ENCODE measurements around the gene NCOA1.

DNA sequence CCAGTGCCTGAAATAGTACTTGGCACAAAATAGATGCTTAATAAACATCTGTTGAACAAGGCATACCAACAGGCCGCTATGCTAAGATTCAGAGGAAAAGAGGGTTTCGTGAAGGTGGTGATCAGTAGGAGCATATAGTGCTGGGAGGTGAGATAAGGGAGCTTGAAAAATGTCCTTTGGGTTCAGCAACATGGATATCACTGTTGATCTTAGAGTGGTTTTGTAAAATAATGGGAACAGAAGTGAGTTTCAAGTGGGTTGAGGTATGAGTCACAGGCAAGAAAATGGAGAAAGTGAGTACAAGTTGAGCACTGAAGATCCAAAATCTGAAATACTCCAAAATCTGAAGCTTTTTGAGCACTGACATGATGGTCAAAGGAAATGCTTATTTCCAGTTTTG, 306.6 kb downstream of the NCOA1 start:
- TF ChIP-seq, protein P1, sequence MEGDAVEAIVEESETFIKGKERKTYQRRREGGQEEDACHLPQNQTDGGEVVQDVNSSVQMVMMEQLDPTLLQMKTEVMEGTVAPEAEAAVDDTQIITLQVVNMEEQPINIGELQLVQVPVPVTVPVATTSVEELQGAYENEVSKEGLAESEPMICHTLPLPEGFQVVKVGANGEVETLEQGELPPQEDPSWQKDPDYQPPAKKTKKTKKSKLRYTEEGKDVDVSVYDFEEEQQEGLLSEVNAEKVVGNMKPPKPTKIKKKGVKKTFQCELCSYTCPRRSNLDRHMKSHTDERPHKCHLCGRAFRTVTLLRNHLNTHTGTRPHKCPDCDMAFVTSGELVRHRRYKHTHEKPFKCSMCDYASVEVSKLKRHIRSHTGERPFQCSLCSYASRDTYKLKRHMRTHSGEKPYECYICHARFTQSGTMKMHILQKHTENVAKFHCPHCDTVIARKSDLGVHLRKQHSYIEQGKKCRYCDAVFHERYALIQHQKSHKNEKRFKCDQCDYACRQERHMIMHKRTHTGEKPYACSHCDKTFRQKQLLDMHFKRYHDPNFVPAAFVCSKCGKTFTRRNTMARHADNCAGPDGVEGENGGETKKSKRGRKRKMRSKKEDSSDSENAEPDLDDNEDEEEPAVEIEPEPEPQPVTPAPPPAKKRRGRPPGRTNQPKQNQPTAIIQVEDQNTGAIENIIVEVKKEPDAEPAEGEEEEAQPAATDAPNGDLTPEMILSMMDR (IDR thresholded peaks at IDR 0.05; ENCODE audit: poor library complexity, severe bottlenecking): no peak
- TF ChIP-seq EZH2 (IDR thresholded peaks at IDR 0.05; ENCODE audit: borderline replicate concordance, insufficient read depth, low read length, poor library complexity, severe bottlenecking) (no peak), MXI1 (conservative IDR thresholded peaks at IDR 0.05; ENCODE audit: poor library complexity, severe bottlenecking) (no peak), POLR2AphosphoS5 (IDR thresholded peaks at IDR 0.05) (no peak), TAF1 (IDR thresholded peaks at IDR 0.05; ENCODE audit: low read depth) (no peak), SMC3 (conservative IDR thresholded peaks at IDR 0.05; ENCODE audit: poor library complexity) (no peak)
- TF ChIP-seq, protein P2, sequence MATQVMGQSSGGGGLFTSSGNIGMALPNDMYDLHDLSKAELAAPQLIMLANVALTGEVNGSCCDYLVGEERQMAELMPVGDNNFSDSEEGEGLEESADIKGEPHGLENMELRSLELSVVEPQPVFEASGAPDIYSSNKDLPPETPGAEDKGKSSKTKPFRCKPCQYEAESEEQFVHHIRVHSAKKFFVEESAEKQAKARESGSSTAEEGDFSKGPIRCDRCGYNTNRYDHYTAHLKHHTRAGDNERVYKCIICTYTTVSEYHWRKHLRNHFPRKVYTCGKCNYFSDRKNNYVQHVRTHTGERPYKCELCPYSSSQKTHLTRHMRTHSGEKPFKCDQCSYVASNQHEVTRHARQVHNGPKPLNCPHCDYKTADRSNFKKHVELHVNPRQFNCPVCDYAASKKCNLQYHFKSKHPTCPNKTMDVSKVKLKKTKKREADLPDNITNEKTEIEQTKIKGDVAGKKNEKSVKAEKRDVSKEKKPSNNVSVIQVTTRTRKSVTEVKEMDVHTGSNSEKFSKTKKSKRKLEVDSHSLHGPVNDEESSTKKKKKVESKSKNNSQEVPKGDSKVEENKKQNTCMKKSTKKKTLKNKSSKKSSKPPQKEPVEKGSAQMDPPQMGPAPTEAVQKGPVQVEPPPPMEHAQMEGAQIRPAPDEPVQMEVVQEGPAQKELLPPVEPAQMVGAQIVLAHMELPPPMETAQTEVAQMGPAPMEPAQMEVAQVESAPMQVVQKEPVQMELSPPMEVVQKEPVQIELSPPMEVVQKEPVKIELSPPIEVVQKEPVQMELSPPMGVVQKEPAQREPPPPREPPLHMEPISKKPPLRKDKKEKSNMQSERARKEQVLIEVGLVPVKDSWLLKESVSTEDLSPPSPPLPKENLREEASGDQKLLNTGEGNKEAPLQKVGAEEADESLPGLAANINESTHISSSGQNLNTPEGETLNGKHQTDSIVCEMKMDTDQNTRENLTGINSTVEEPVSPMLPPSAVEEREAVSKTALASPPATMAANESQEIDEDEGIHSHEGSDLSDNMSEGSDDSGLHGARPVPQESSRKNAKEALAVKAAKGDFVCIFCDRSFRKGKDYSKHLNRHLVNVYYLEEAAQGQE (IDR thresholded peaks at IDR 0.05; ENCODE audit: borderline replicate concordance): no peak
